H1 (cell line): ENCODE results near the gene ROR1. TPM values are rescaled to one million over a fixed set of nuclear protein-coding genes. Genes with fewer than 3 reads are reported as not detected.

Source experiments
- CTCF ChIA-PET: fragments of 300-600 bp; sonication (Branson Sonifier 250); formaldehyde crosslinking; loops from one replicate; lab custom pipeline; 2021; ENCODE audit not compliant: partially characterized antibody; lab: Charles Lee
- POLR2A ChIA-PET: fragments of 300-600 bp; sonication (Branson Sonifier 250); formaldehyde crosslinking; loops from one replicate; lab custom pipeline; 2021; ENCODE audit warnings: inconsistent platforms; ENCODE audit not compliant: partially characterized antibody; lab: Charles Lee
- DNase-seq, 2 experiments: peaks; one replicate each; pipeline versions ENCODE4 v3.0.0 to v3.0.0-alpha.2; 2010 to 2022; ENCODE audit warnings: low spot score in 2 of 2, low read depth in 1 of 2, mixed read lengths in 1 of 2
- FAIRE-seq: peaks from 2 replicates; lab custom pipeline; 2011; peaks lifted over from hg19 to GRCh38; lab: Jason Lieb, UNC
- H2AFZ ChIP-seq: 2 replicates; pipeline ENCODE4 v1.8.1; 2012; ENCODE audit warnings: low read length, inconsistent platforms
- H2AK5ac ChIP-seq: 2 replicates; pipeline ENCODE4 v1.6.1; 2013; ENCODE audit warnings: low read depth, low read length
- H2BK120ac ChIP-seq: replicated peaks from 2 replicates; pipeline ENCODE3; 2013; ENCODE audit warnings: low read depth, low read length, inconsistent platforms
- H2BK12ac ChIP-seq: 2 replicates; pipeline ENCODE4 v1.6.1; 2013; ENCODE audit warnings: low read depth, low read length
- H2BK15ac ChIP-seq: 2 replicates; pipeline ENCODE4 v1.6.1; 2013; ENCODE audit warnings: low read length
- H2BK20ac ChIP-seq: 2 replicates; pipeline ENCODE4 v1.6.1; 2013; ENCODE audit warnings: low read length
- H2BK5ac ChIP-seq: 2 replicates; pipeline ENCODE4 v1.6.1; 2013; ENCODE audit warnings: low read depth, low read length
- H3K14ac ChIP-seq: 2 replicates; pipeline ENCODE4 v1.6.1; 2013; ENCODE audit warnings: inconsistent platforms; ENCODE audit not compliant: insufficient read length
- H3K18ac ChIP-seq: 2 replicates; pipeline ENCODE4 v1.6.1; 2013; ENCODE audit warnings: low read length; ENCODE audit errors: extremely low read depth
- H3K23ac ChIP-seq: 2 replicates; pipeline ENCODE4 v1.6.1; 2013; ENCODE audit warnings: inconsistent platforms; ENCODE audit not compliant: insufficient read length
- H3K23me2 ChIP-seq: 2 replicates; pipeline ENCODE4 v1.6.1; 2013; ENCODE audit warnings: low read depth, low read length
- H3K27ac ChIP-seq: 2 replicates; pipeline ENCODE4 v1.6.1; 2011; ENCODE audit warnings: low read depth, low read length, inconsistent platforms
- H3K27me3 ChIP-seq, 4 experiments: replicated peaks in 1 of 4; 1 replicate in 1 of 4; 2 replicates in 3 of 4; pipeline versions ENCODE4 v1.6.1 to v1.8.1; 2011 to 2013; ENCODE audit warnings: low read length in 3 of 4, mild to moderate bottlenecking in 3 of 4, inconsistent platforms in 2 of 4, mixed read lengths in 2 of 4, moderate library complexity in 1 of 4; ENCODE audit not compliant: control insufficient read depth in 3 of 4, insufficient read depth in 3 of 4; ENCODE audit errors: extremely low read depth in 1 of 4
- H3K36me3 ChIP-seq, 4 experiments: 2 replicates each; pipeline versions ENCODE4 v1.6.1 to v1.8.1; 2011 to 2013; ENCODE audit warnings: mild to moderate bottlenecking in 4 of 4, low read length in 3 of 4, moderate library complexity in 2 of 4, control low read depth in 1 of 4, inconsistent platforms in 1 of 4; ENCODE audit not compliant: insufficient read depth in 4 of 4, control insufficient read depth in 2 of 4
- H3K4ac ChIP-seq: replicated peaks from 2 replicates; pipeline ENCODE3; 2013; ENCODE audit warnings: low read length, low read depth, mixed read lengths, inconsistent platforms; ENCODE audit not compliant: insufficient read length
- H3K4me1 ChIP-seq, 4 experiments: replicated peaks in 1 of 4; 1 replicate in 1 of 4; 2 replicates in 3 of 4; pipeline versions ENCODE4 v1.6.1 to v1.8.1; 2011 to 2013; ENCODE audit warnings: low read length in 3 of 4, inconsistent platforms in 2 of 4, mixed read lengths in 1 of 4; ENCODE audit not compliant: insufficient read depth in 4 of 4, control insufficient read depth in 3 of 4
- H3K4me2 ChIP-seq, 2 experiments: 2 replicates each; pipeline versions ENCODE4 v1.6.1 to v1.8.1; 2011 to 2013; ENCODE audit warnings: low read depth in 2 of 2, low read length in 2 of 2, control low read depth in 1 of 2, inconsistent platforms in 1 of 2, mild to moderate bottlenecking in 1 of 2; ENCODE audit not compliant: insufficient read depth in 1 of 2
- H3K4me3 ChIP-seq, 4 experiments: fragments of 200-600, 300-600 bp in 1 of 4; sonication (generic), shearing (Covaris generic), sonication (Bioruptor Twin) in 1 of 4; 2 replicates each; pipeline versions ENCODE4 v1.5.1 to v1.8.1; 2011 to 2016; ENCODE audit warnings: low read length in 4 of 4, low read depth in 3 of 4, control low read depth in 2 of 4, inconsistent platforms in 2 of 4, mild to moderate bottlenecking in 2 of 4, mixed read lengths in 1 of 4, moderate library complexity in 1 of 4; ENCODE audit not compliant: insufficient read depth in 2 of 4; ENCODE audit errors: extremely low read depth in 1 of 4
- H3K56ac ChIP-seq: replicated peaks from 2 replicates; pipeline ENCODE3; 2013; ENCODE audit warnings: low read depth, mild to moderate bottlenecking, mixed read lengths, low read length, inconsistent platforms; ENCODE audit not compliant: insufficient read length
- H3K79me1 ChIP-seq: 2 replicates; pipeline ENCODE4 v1.6.1; 2013; ENCODE audit warnings: low read depth, low read length, control low read depth
- H3K79me2 ChIP-seq, 2 experiments: 2 replicates each; pipeline versions ENCODE4 v1.6.1 to v1.8.1; 2012 to 2013; ENCODE audit warnings: low read length in 2 of 2, mild to moderate bottlenecking in 2 of 2, inconsistent platforms in 1 of 2; ENCODE audit not compliant: insufficient read depth in 2 of 2, control insufficient read depth in 1 of 2
- H3K9ac ChIP-seq, 4 experiments: replicated peaks in 1 of 4; 1 replicate in 1 of 4; 2 replicates in 3 of 4; pipeline versions ENCODE4 v1.6.1 to v1.8.1; 2011 to 2013; ENCODE audit warnings: low read depth in 3 of 4, low read length in 3 of 4, control low read depth in 2 of 4, mild to moderate bottlenecking in 2 of 4, moderate library complexity in 2 of 4, inconsistent platforms in 1 of 4; ENCODE audit errors: extremely low read depth in 1 of 4
- H3K9me3 ChIP-seq, 2 experiments: 2 replicates each; pipeline versions ENCODE4 v1.6.1 to v1.8.1; 2012 to 2013; ENCODE audit warnings: mild to moderate bottlenecking in 2 of 2, moderate library complexity in 2 of 2, control low read depth in 1 of 2, inconsistent platforms in 1 of 2, low read depth in 1 of 2, low read length in 1 of 2, mixed read lengths in 1 of 2; ENCODE audit not compliant: insufficient read depth in 2 of 2
- H4K20me1 ChIP-seq, 2 experiments: replicated peaks in 1 of 2; 2 replicates each; pipeline versions ENCODE3 to v1.8.1; 2011 to 2013; ENCODE audit warnings: inconsistent platforms in 2 of 2, low read length in 2 of 2, mild to moderate bottlenecking in 1 of 2; ENCODE audit not compliant: insufficient read depth in 2 of 2, control insufficient read depth in 1 of 2
- H4K5ac ChIP-seq: 2 replicates; pipeline ENCODE4 v1.6.1; 2013; ENCODE audit warnings: low read length, low read depth, mixed read lengths, inconsistent platforms; ENCODE audit not compliant: insufficient read length
- H4K8ac ChIP-seq: 2 replicates; pipeline ENCODE4 v1.8.0; 2013; ENCODE audit warnings: mild to moderate bottlenecking, moderate library complexity, low read length, inconsistent platforms; ENCODE audit not compliant: insufficient read depth; ENCODE audit errors: extremely low read depth
- H4K91ac ChIP-seq: replicated peaks from 2 replicates; pipeline ENCODE3; 2013; ENCODE audit warnings: low read length, mixed read lengths, inconsistent platforms; ENCODE audit not compliant: insufficient read length
- BRCA1 ChIP-seq: IDR thresholded peaks from 2 replicates; pipeline ENCODE4 v1.6.1; 2012; ENCODE audit warnings: low read depth, low read length, improper control_type of control experiment
- CHD1 ChIP-seq: IDR thresholded peaks from 2 replicates; pipeline ENCODE4 v1.6.1; 2012; ENCODE audit warnings: low read depth, low read length, improper control_type of control experiment
- CREB1 ChIP-seq: IDR thresholded peaks from 2 replicates; pipeline ENCODE4 v1.6.1; 2012; ENCODE audit warnings: inconsistent platforms
- EP300 ChIP-seq, 2 experiments: IDR thresholded peaks; 1 replicate in 1 of 2; 2 replicates in 1 of 2; pipeline ENCODE4 v1.6.1; 2011 to 2012; ENCODE audit warnings: low read depth in 2 of 2, low read length in 2 of 2, mild to moderate bottlenecking in 2 of 2, borderline replicate concordance in 1 of 2, inconsistent platforms in 1 of 2, moderate library complexity in 1 of 2
- HDAC2 ChIP-seq, 2 experiments: fragments of 300-600 bp in 1 of 2; sonication (generic) in 1 of 2; IDR thresholded peaks; 2 replicates each; pipeline ENCODE4 v1.6.1; 2011 to 2012; ENCODE audit warnings: low read depth in 2 of 2, low read length in 2 of 2, mild to moderate bottlenecking in 2 of 2, moderate library complexity in 2 of 2, borderline replicate concordance in 1 of 2, inconsistent platforms in 1 of 2
- POLR2AphosphoS5 ChIP-seq: IDR thresholded peaks from 2 replicates; pipeline ENCODE4 v1.6.1; 2011; ENCODE audit warnings: low read depth, low read length
- POU5F1 ChIP-seq: IDR thresholded peaks from 2 replicates; pipeline ENCODE4 v1.6.1; 2011; ENCODE audit warnings: low read depth, mild to moderate bottlenecking, low read length, moderate library complexity
- RNF2 ChIP-seq: fragments of 200-900, 300-1000 bp; sonication (generic); IDR thresholded peaks from 2 replicates; pipeline ENCODE4 v1.7.1; 2016; ENCODE audit warnings: borderline replicate concordance, low read depth, mild to moderate bottlenecking, antibody characterized with exemption, low read length; ENCODE audit not compliant: poor library complexity, severe bottlenecking; ENCODE audit errors: missing control alignments
- SIX5 ChIP-seq: IDR thresholded peaks from 2 replicates; pipeline ENCODE4 v1.6.1; 2011; ENCODE audit warnings: mild to moderate bottlenecking, low read depth, low read length
- SUZ12 ChIP-seq: fragments of 200-600 bp; sonication (generic); IDR thresholded peaks from 2 replicates; pipeline ENCODE4 v1.6.1; 2012; ENCODE audit warnings: mild to moderate bottlenecking, inconsistent platforms, low read length, moderate library complexity, mixed read lengths
- WGBS, 2 experiments: shearing (Covaris generic) in 1 of 2; methylation state at CpG; one replicate each; pipeline versions ENCODE4 v1.1.6 to v1.1.7; 2013 to 2015; ENCODE audit warnings: low lambda C conversion rate in 2 of 2, mixed read lengths in 2 of 2, inconsistent platforms in 1 of 2, low coverage in 1 of 2, missing lambda C conversion rate in 1 of 2; ENCODE audit not compliant: insufficient replicate concordance in 2 of 2, insufficient coverage in 1 of 2, insufficient read length in 1 of 2; ENCODE audit errors: extremely low coverage in 1 of 2, missing lambda C conversion rate in 1 of 2; 5-methylcytosine and 5-hydroxymethylcytosine counted together
- polyA plus RNA-seq, 7 experiments: library from polyadenylated mRNA; depleted of rRNA in 3 of 7; stranded (reverse) in 5 of 7; unstranded in 2 of 7; fragments of >200 nt in 5 of 7; fragments of 200-250 nt in 2 of 7; gene quantifications; 1 replicate in 5 of 7; 2 replicates in 1 of 7; 4 replicates in 1 of 7; pipeline versions ENCODE4 v1.2.1 to v1.2.3, GENCODE V29; 2011 to 2013; ENCODE audit warnings: missing spikeins in 2 of 7, mixed read lengths in 2 of 7
- total RNA-seq: library from RNA; stranded (reverse); fragmentation: NEBNext Ultra II Directional; extraction: Animal tissue kit (Norgen Biotek cat#: 25700); gene quantifications from 2 replicates; pipeline ENCODE4 v1.2.1, GENCODE V29; 2021

ROR1 gene
- total and polyA plus RNA-seq, 2 of the 8 experiments (the other 6 are each of a cell fraction or from before 2014, with no cell fraction given) = 33.6 to 73.6 TPM

DNA sequence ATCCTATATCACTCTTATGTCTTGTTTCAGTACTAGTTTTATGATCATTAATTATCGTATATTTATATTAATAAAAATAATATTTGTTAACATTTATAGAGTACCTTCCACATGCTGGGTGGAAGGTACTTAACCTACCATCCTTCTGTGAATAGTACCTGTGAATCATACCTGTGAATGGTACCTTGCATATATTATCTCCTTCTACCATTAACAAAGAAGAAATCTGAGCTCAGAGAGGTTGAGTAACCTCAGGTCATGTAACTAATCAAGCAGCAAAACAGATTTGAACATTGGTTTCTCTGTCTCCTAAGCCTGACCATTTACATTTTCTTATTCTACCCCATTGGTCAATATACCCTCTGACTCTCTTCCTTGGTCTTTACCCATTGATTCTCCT, 255.2 kb downstream of the ROR1 start:
- no peak overlapping the region for H3K9ac ChIP-seq
- no peak overlapping the region for H3K4me2 ChIP-seq
- no peak overlapping the region for H2AFZ ChIP-seq
- no peaks in the 10 kb centered on the region for H4K20me1 ChIP-seq
- H3K56ac ChIP-seq = no peak overlapping the region
- no peak overlapping the region for H2BK120ac ChIP-seq
- H3K9me3 ChIP-seq = peaks cover 3 to 6% of the 10 kb centered on the region in 2 experiments; a peak in 3 of 4 replicates
- H3K79me1 ChIP-seq = no peaks in the 10 kb centered on the region
- FAIRE-seq (no peak), DNase-seq (no peak)
- no peak overlapping the region for H4K5ac ChIP-seq
- no peaks in the 10 kb centered on the region for H3K23me2 ChIP-seq
- no peak overlapping the region for H3K14ac ChIP-seq
- no peak overlapping the region for H2BK12ac ChIP-seq
- H3K18ac ChIP-seq = no peak overlapping the region
- CTCF ChIA-PET = interaction anchor here (1.6 kb wide), 1 partner anchor 111 kb away, joined by 3 read pairs; no protein-coding TSS in a partner anchor
- H2AK5ac ChIP-seq = no peak overlapping the region
- POLR2A ChIA-PET = no interaction called here
- no peaks in the 10 kb centered on the region for H3K4me1 ChIP-seq
- H2BK5ac ChIP-seq = no peak overlapping the region
- no peak overlapping the region for H4K8ac ChIP-seq
- 90% methylated on average over 1 of the region's 1 CpG; no CpG with 5 or more reads in 1 of the 2 experiments for WGBS, 2 experiments
- no peak overlapping the region for H4K91ac ChIP-seq
- H3K4ac ChIP-seq = no peak overlapping the region
- no peak overlapping the region for H3K23ac ChIP-seq
- H3K36me3 ChIP-seq = peaks cover 0 to 7% (median 0%) of the 10 kb centered on the region in 4 experiments; a peak in 2 of 8 replicates
- 0 out of 4 replicates have a peak, but pooled peaks cover 0 to 3% of the 10 kb centered on the region in 2 experiments for H3K79me2 ChIP-seq
- H3K27me3 ChIP-seq = no peaks in the 10 kb centered on the region
- no peak overlapping the region for H2BK20ac ChIP-seq
- H3K27ac ChIP-seq = no peak overlapping the region
- no peak overlapping the region for H2BK15ac ChIP-seq
- H3K4me3 ChIP-seq = no peak overlapping the region
- TF ChIP-seq HDAC2 (IDR thresholded peaks at IDR 0.05; ENCODE audit: borderline replicate concordance in 1 of 2, low read depth in 2 of 2, low read length in 2 of 2) (no peak), BRCA1 (no peak), POU5F1 (no peak), EP300 (IDR thresholded peaks at IDR 0.05; ENCODE audit: borderline replicate concordance in 1 of 2, low read depth in 2 of 2, low read length in 2 of 2) (no peak), RNF2 (no peak), SUZ12 (no peak), CREB1 (no peak), POLR2AphosphoS5 (no peak), CHD1 (no peak), SIX5 (no peak)
